Spleen (tissue), 7 donors: ENCODE measurements around the gene CEP112.

Experiments used
- POLR2A ChIP-seq, 3 donors: fragments of 450-650 bp; IDR thresholded peaks; one replicate each; pipeline ENCODE4 v1.5.1; 2017; ENCODE audit warnings: antibody characterized with exemption in 3 of 3, mild to moderate bottlenecking in 1 of 3
- POLR2AphosphoS5 ChIP-seq, 3 donors: sonication (generic); formaldehyde crosslinking; IDR thresholded peaks; one replicate each; pipeline ENCODE4 v1.5.1; 2017; ENCODE audit warnings: antibody characterized with exemption in 3 of 3
- TF ChIP-seq, protein P1 (sequence below), 11 experiments: fragments of 200-600 bp in 7 of 11; fragments of 450-650 bp in 4 of 11; sonication (generic) in 4 of 11; IDR thresholded peaks in 8 of 11; conservative IDR thresholded peaks in 3 of 11; 1 replicate in 7 of 11; 2 replicates in 4 of 11; pipeline versions ENCODE4 v1.4.0 to v1.8.0; 2016 to 2021; ENCODE audit warnings: antibody characterized with exemption in 11 of 11, inconsistent platforms in 4 of 11, mild to moderate bottlenecking in 1 of 11
- donor health status: DM: no; HTN: no; CAD: no; lungs with moderate emphysema.
- donor health status: DM: no; HTN: no; CAD: no.
- donor health status: DM: no; HTN: no; CAD: no.

DNA sequence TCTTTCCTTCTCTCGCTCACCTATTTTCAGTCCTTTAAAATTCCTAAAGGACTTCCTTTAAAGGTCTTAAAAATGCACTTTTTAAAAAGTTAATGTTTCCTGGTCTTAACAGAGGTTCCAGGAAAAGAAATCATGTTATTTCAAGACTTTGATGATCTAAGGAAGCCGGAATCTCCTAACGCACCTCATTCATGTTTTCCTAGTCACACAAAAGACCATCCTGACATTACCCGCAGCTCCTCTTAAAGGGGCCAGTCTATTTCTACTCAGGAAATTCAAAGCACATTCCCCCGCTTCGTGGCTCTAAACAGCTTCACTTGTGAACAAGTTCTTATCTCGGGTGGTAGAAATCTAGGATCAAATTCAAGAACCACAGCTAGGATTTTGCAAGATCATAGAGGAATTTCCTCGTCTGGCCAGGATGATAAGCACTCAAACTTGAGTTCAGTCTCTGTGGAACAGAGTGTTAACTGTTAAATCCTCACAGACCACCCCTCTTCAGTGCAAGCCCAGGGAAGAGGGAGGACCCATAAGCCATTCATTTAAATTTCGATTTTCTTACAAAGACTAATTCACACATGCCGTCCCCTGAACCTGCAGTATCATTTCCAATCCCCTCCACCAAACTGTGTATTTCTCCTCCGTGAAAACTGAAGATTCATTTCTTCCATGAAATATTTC, 493.4 kb downstream of the CEP112 start:
- TF ChIP-seq, protein P1, sequence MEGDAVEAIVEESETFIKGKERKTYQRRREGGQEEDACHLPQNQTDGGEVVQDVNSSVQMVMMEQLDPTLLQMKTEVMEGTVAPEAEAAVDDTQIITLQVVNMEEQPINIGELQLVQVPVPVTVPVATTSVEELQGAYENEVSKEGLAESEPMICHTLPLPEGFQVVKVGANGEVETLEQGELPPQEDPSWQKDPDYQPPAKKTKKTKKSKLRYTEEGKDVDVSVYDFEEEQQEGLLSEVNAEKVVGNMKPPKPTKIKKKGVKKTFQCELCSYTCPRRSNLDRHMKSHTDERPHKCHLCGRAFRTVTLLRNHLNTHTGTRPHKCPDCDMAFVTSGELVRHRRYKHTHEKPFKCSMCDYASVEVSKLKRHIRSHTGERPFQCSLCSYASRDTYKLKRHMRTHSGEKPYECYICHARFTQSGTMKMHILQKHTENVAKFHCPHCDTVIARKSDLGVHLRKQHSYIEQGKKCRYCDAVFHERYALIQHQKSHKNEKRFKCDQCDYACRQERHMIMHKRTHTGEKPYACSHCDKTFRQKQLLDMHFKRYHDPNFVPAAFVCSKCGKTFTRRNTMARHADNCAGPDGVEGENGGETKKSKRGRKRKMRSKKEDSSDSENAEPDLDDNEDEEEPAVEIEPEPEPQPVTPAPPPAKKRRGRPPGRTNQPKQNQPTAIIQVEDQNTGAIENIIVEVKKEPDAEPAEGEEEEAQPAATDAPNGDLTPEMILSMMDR (IDR thresholded peaks at IDR 0.05 in 8 of 11, conservative IDR thresholded peaks at IDR 0.05 in 3 of 11): no peak
- TF ChIP-seq POLR2A (IDR thresholded peaks at IDR 0.05): no peak
- no peak for TF ChIP-seq POLR2AphosphoS5 (IDR thresholded peaks at IDR 0.05)
